Peyer's patch (tissue), 4 donors: ENCODE results near the gene RNASE3. TPM values are rescaled to one million over a fixed set of nuclear protein-coding genes. Genes with fewer than 3 reads are reported as not detected.
A peak's percentile ranks its signal among the peaks of the same experiment; 100 is the strongest.
"Not testable (repeated sequence)": the region's sequence is repeated elsewhere in the genome, so short reads cannot be mapped to it uniquely, and the experiment has no call there.

Source experiments
- DNase-seq, 3 donors: peaks; one replicate each; pipeline ENCODE4 v3.0.0-alpha.2; 2017 to 2019
- H3K27ac ChIP-seq, 4 donors: fragments of 200-600 bp; sonication (generic); one replicate each; pipeline ENCODE4 v1.5.1; 2016 to 2019
- H3K27me3 ChIP-seq, 2 donors: fragments of 200-600 bp; sonication (generic); one replicate each; pipeline ENCODE4 v1.5.1; 2019
- H3K36me3 ChIP-seq, 3 donors: fragments of 200-600 bp; sonication (generic); one replicate each; pipeline ENCODE4 v1.5.1; 2016 to 2019
- H3K4me1 ChIP-seq, 4 donors: fragments of 200-600 bp; sonication (generic); one replicate each; pipeline ENCODE4 v1.5.1; 2016 to 2019
- H3K4me3 ChIP-seq, 4 donors: fragments of 200-600 bp; sonication (generic); 1 replicate in 3 of 4; 2 replicates in 1 of 4; pipeline ENCODE4 v1.5.1; 2016 to 2019; ENCODE audit warnings: mild to moderate bottlenecking in 1 of 4
- H3K9me3 ChIP-seq, 4 donors: fragments of 200-600 bp; sonication (generic); one replicate each; pipeline ENCODE4 v1.5.1; 2016 to 2019; ENCODE audit warnings: mild to moderate bottlenecking in 1 of 4
- POLR2A ChIP-seq, 2 donors: fragments of 450-650 bp; IDR thresholded peaks; one replicate each; pipeline ENCODE4 v1.5.1; 2017; ENCODE audit warnings: antibody characterized with exemption in 2 of 2, mild to moderate bottlenecking in 2 of 2, moderate library complexity in 2 of 2
- total RNA-seq, 4 donors: library from RNA; depleted of rRNA; stranded (reverse); fragments of >200 nt; gene quantifications; one replicate each; pipeline ENCODE4 v1.1.0, GENCODE V29; 2016
- TF ChIP-seq, protein P1 (sequence below), 6 experiments: fragments of 450-650 bp in 4 of 6; fragments of 200-600 bp in 2 of 6; sonication (generic) in 1 of 6; IDR thresholded peaks; one replicate each; pipeline ENCODE4 v1.5.1; 2017 to 2019; ENCODE audit warnings: antibody characterized with exemption in 6 of 6, mild to moderate bottlenecking in 3 of 6, moderate library complexity in 1 of 6

Gene RNASE3
- total RNA-seq, 4 donors from 2014 or later = not detected

DNA sequence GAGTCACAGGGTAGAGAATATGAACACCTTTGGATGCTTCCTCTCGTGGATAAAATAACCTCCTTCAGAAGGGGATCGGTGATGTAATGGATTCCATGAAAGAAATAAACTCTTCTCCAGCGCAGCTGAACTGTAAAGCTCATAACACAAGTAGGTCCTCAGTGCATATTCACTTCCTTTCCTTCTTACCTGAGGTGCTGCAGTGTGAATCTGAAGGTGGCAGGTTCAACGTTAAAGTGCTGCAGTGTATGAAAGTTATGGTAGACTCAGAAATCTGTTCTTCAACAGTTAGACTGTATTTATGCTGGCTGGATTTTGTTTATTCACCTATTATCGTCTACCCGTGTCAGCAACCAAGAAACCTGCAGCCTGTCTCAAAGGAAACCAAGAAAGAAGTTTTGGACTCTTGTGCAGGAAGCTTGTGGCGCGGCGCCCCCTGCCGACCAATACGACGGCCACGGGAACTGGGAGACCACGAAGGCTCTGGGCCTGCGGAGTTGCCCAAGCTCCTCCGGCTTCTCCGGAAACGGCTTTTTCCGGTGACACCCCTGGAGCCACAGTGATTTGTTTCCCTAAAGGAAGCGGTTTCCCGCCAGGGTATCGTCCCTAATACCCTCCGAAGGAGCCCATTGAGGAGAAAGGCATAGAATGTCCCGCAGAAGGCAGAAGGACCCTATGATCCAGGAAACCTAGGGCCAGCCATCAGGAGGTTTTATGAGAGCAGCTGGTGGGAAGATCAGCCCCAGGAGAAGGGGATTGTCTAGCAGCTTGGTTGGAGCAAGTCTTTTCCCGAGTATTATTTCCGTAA, 17.6 kb upstream of the RNASE3 start:
- no peak overlapping the region for H3K27ac ChIP-seq
- H3K4me3 ChIP-seq = no peak overlapping the region

DNA sequence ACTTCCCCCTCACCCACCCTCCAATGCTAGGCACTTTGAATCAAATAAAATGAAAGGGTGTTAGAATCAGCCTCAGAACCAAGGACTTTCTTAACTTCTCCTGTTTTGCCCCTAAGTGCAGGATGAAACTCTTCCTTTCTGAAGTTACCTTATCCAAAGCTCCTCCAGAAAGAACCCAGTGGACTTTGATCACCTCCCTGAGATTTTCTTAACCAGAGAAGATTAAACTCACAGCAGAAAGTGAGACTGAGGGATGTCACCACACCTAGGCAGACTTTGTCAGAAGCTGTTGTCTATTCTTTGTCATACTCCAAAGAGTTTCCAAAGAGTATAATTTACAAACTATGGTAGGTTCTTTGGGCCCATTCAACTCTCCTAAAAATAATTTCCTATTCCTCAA, 14.2 kb upstream of the RNASE3 start:
- no peak overlapping the region for H3K4me3 ChIP-seq
- no peak overlapping the region for H3K27ac ChIP-seq
- TF ChIP-seq POLR2A (IDR thresholded peaks at IDR 0.05) = no peak
- TF ChIP-seq, protein P1, sequence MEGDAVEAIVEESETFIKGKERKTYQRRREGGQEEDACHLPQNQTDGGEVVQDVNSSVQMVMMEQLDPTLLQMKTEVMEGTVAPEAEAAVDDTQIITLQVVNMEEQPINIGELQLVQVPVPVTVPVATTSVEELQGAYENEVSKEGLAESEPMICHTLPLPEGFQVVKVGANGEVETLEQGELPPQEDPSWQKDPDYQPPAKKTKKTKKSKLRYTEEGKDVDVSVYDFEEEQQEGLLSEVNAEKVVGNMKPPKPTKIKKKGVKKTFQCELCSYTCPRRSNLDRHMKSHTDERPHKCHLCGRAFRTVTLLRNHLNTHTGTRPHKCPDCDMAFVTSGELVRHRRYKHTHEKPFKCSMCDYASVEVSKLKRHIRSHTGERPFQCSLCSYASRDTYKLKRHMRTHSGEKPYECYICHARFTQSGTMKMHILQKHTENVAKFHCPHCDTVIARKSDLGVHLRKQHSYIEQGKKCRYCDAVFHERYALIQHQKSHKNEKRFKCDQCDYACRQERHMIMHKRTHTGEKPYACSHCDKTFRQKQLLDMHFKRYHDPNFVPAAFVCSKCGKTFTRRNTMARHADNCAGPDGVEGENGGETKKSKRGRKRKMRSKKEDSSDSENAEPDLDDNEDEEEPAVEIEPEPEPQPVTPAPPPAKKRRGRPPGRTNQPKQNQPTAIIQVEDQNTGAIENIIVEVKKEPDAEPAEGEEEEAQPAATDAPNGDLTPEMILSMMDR (IDR thresholded peaks at IDR 0.05) = no peak
- H3K36me3 ChIP-seq = no peaks in the 10 kb centered on the region
- no peaks in the 10 kb centered on the region for H3K27me3 ChIP-seq
- no peaks in the 10 kb centered on the region for H3K4me1 ChIP-seq
- H3K9me3 ChIP-seq = no peaks in the 10 kb centered on the region
- no peak for DNase-seq

More for the DNA sequence above, 17.6 kb upstream of the RNASE3 start:
- H3K9me3 ChIP-seq = no peaks in the 10 kb centered on the region
- peak; percentile 73 to 90 (median 76) for DNase-seq
- H3K36me3 ChIP-seq = no peaks in the 10 kb centered on the region
- no peaks in the 10 kb centered on the region for H3K27me3 ChIP-seq
- no peaks in the 10 kb centered on the region for H3K4me1 ChIP-seq
- no peak for TF ChIP-seq POLR2A (IDR thresholded peaks at IDR 0.05)
- TF ChIP-seq, protein P1 (IDR thresholded peaks at IDR 0.05) = peak in 5 of 6 experiments; percentile 53 to 77 (median 60)

DNA sequence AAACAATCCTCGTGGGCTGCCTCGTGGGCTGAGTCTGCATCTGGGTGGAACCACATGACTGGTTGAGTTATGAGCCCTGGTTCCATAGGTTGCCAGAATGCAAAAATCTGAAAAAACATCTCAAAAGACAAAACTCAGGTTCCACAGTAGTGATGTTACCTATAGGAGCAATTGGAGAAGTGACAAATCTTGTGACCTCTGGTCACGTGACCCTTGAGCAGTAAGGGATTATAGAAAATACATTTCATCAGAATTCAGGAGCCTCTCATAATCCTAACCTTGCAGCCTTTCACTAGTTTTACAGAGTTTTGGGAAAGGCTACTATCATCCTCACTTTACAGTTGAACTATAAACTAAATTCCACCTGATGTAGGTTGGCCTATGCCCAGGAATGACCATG, 12.5 kb upstream of the RNASE3 start:
- H3K9me3 ChIP-seq = no peaks in the 10 kb centered on the region
- DNase-seq = no peak
- TF ChIP-seq, protein P1 (IDR thresholded peaks at IDR 0.05) = no peak
- no peak for TF ChIP-seq POLR2A (IDR thresholded peaks at IDR 0.05)
- no peak overlapping the region for H3K27ac ChIP-seq
- H3K4me1 ChIP-seq = no peaks in the 10 kb centered on the region
- no peak overlapping the region for H3K4me3 ChIP-seq
- no peaks in the 10 kb centered on the region for H3K27me3 ChIP-seq
- H3K36me3 ChIP-seq = no peaks in the 10 kb centered on the region

DNA sequence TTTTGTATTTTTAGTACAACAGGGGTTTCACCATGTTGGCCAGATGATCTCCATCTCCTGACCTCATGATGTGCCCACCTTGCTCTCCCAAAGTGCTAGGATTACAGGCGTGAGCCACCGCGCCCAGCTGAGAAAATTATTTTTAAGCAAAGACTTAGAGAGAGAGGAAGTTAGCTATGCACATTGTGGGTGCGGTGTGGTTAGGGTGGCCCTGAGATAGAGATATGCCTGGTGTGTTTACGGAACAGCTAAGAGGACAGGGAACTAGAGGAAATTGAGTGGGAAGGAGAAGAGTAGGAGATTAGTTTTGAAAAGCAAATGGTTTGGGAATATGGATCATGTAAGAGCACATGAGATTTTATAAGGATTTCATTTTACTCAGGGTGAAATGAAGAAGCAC, 10.0 kb upstream of the RNASE3 start:
- H3K27me3 ChIP-seq, H3K4me1 ChIP-seq, H3K4me3 ChIP-seq, H3K9me3 ChIP-seq, H3K27ac ChIP-seq, H3K36me3 ChIP-seq: not testable (repeated sequence)
- DNase-seq = peak in 1 of 3 donors; percentile 30

DNA sequence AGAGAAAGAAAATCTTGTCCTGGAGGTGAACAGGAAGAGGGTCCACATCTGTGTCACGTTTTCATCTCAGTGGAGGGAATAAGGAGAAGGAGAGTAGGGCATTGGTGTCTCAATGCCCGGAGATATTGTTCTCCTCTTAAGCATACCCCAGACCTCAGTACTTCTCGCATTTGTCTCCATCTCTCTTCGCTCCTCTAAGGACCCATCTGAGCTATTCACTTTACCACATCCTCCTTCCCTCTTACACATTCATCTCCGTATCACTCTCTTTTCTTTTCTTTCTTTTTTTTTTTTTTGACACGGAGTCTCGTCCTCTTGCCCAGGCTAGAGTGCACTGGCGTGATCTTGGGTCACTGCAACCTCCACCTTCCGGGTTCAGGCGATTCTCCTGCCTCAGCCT, 8.4 kb upstream of the RNASE3 start:
- H3K4me1 ChIP-seq, H3K27ac ChIP-seq, DNase-seq, H3K36me3 ChIP-seq, H3K4me3 ChIP-seq, H3K9me3 ChIP-seq, H3K27me3 ChIP-seq: not testable (repeated sequence)

DNA sequence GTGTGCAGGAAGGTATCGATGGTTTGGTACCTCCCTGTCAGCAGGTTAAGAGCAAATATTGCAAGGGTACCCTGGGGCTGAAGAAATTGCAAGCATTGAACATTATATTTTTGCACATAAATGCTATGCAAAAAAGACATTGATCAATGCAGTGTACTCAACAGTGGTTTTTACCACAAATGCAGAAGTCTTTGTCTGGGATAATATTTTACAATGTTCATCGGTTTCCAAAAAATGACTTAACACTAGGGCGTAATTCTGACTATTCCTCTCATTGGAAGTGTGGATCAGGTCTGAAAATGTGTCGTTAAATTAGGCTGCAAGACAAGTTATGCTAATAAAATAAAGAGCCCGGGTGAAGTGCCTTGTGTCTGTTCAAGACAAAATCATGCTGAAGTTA, 2.8 kb upstream of the RNASE3 start:
- not testable (repeated sequence) for H3K4me1 ChIP-seq, H3K27me3 ChIP-seq, DNase-seq

DNA sequence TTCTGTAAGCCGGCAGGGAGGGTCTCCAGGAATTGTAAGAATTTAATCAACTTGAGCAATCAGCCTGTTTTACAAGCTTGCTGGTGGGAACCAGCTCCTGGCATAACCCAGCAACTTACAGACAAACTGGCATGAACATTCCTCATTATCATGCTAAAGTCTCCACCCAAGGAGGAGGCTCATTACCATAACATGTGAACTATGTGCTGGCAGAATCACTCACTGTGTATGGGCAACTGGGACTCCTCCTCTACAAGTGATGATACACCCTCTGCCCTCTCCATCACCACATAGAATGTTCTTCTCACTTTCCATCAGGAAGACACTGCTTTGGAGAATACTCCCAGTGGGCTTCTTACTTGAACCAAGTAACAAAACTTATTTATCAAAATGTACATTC, 4.1 kb downstream of the RNASE3 start:
- not testable (repeated sequence) for H3K27ac ChIP-seq, H3K9me3 ChIP-seq, H3K4me1 ChIP-seq, H3K4me3 ChIP-seq, DNase-seq, H3K27me3 ChIP-seq, H3K36me3 ChIP-seq

More for the DNA sequence above, 2.8 kb upstream of the RNASE3 start:
- not testable (repeated sequence) for H3K9me3 ChIP-seq, H3K4me3 ChIP-seq, H3K36me3 ChIP-seq, H3K27ac ChIP-seq
